Gastrocnemius medialis (tissue), 4 donors: ENCODE data around the gene SGSM2.

Experiments used
- POLR2A ChIP-seq, 2 donors: fragments of 450-650 bp; IDR thresholded peaks; one replicate each; pipeline ENCODE4 v1.6.1; 2017; ENCODE audit warnings: antibody characterized with exemption in 2 of 2, mild to moderate bottlenecking in 2 of 2, moderate library complexity in 2 of 2
- TF ChIP-seq, protein P1 (sequence below), 5 experiments: fragments of 450-650 bp in 3 of 5; fragments of 200-600 bp in 2 of 5; sonication (generic) in 2 of 5; IDR thresholded peaks in 4 of 5; conservative IDR thresholded peaks in 1 of 5; 1 replicate in 4 of 5; 2 replicates in 1 of 5; pipeline ENCODE4 v1.5.1; 2016 to 2019; ENCODE audit warnings: antibody characterized with exemption in 5 of 5, mild to moderate bottlenecking in 3 of 5, moderate library complexity in 3 of 5

DNA sequence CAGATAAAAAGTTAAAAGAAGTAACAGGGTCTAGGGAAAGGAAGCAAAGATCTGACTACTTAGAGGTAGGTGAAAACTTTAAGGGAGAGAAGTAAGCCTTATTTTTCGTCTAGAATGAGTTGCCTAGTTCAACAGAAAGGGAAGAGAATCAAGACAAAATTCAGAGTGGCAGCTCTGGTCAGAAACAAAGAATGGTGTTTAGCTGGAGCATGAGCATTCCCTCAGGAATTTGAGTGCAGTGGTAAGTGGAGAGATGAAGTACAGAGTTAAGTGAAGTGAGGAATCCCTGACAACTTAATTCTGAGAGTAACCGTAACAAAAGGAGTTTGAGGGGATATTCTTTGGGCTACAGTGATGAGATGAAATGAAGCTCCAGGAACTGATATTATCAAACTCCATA, 45.2 kb upstream of the SGSM2 start:
- TF ChIP-seq POLR2A (IDR thresholded peaks at IDR 0.05): no peak
- TF ChIP-seq, protein P1, sequence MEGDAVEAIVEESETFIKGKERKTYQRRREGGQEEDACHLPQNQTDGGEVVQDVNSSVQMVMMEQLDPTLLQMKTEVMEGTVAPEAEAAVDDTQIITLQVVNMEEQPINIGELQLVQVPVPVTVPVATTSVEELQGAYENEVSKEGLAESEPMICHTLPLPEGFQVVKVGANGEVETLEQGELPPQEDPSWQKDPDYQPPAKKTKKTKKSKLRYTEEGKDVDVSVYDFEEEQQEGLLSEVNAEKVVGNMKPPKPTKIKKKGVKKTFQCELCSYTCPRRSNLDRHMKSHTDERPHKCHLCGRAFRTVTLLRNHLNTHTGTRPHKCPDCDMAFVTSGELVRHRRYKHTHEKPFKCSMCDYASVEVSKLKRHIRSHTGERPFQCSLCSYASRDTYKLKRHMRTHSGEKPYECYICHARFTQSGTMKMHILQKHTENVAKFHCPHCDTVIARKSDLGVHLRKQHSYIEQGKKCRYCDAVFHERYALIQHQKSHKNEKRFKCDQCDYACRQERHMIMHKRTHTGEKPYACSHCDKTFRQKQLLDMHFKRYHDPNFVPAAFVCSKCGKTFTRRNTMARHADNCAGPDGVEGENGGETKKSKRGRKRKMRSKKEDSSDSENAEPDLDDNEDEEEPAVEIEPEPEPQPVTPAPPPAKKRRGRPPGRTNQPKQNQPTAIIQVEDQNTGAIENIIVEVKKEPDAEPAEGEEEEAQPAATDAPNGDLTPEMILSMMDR (IDR thresholded peaks at IDR 0.05 in 4 of 5, conservative IDR thresholded peaks at IDR 0.05 in 1 of 5): no peak
